T-helper 1 cell treated with Interleukin-12 subunit alpha and Interleukin-12 subunit beta and Interleukin-4 antibody, amounts not matched to agents 30 μg/mL and 1 μg/mL, for 36 hours (primary cell): ENCODE results near the gene NGFR.

Source experiments
- H3K27ac Mint-ChIP-seq: one replicate; pipeline ENCODE4 v1.8.0; 2021; ENCODE audit warnings: mild to moderate bottlenecking, mixed read lengths
- H3K27me3 Mint-ChIP-seq: one replicate; pipeline ENCODE4 v1.8.0; 2021; ENCODE audit warnings: low read depth, mixed read lengths
- H3K36me3 Mint-ChIP-seq: one replicate; pipeline ENCODE4 v1.8.0; 2021; ENCODE audit warnings: low read depth, mixed read lengths
- H3K4me1 Mint-ChIP-seq: one replicate; pipeline ENCODE4 v1.8.0; 2021; ENCODE audit warnings: low read depth, mixed read lengths
- H3K4me3 Mint-ChIP-seq: one replicate; pipeline ENCODE4 v1.8.0; 2021; ENCODE audit warnings: mild to moderate bottlenecking, moderate library complexity, mixed read lengths
- H3K9me3 Mint-ChIP-seq: one replicate; pipeline ENCODE4 v1.8.0; 2021; ENCODE audit warnings: mixed read lengths

NGFR gene

DNA sequence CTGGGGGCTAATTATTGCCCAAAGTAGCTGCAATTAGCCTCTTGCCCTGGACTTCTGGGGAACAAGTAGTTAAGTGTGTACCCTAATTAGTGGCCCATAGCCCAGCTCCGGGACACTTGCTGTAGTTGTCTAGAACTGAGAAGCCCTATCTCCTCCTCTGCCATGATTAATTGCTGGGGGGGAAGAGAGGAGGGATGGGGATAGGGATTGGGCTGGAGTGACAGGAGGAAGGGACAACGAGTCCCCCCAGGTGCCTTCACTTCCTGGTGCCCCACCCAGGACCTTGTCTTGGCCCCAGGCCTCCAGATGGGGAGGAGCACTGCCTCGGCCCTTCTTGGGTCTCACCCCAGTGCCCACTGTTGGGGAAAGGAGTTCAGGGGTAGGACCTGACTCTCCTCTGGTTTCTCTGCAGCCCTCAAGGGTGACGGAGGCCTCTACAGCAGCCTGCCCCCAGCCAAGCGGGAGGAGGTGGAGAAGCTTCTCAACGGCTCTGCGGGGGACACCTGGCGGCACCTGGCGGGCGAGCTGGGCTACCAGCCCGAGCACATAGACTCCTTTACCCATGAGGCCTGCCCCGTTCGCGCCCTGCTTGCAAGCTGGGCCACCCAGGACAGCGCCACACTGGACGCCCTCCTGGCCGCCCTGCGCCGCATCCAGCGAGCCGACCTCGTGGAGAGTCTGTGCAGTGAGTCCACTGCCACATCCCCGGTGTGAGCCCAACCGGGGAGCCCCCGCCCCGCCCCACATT lies 17.4 kb downstream of the NGFR start:
- no peak overlapping the region for H3K27ac Mint-ChIP-seq
- no peaks in the 10 kb centered on the region for H3K36me3 Mint-ChIP-seq
- H3K27me3 Mint-ChIP-seq = peaks cover 5% of the 10 kb centered on the region
- no peaks in the 10 kb centered on the region for H3K9me3 Mint-ChIP-seq
- H3K4me3 Mint-ChIP-seq = no peak overlapping the region
- no peaks in the 10 kb centered on the region for H3K4me1 Mint-ChIP-seq

DNA sequence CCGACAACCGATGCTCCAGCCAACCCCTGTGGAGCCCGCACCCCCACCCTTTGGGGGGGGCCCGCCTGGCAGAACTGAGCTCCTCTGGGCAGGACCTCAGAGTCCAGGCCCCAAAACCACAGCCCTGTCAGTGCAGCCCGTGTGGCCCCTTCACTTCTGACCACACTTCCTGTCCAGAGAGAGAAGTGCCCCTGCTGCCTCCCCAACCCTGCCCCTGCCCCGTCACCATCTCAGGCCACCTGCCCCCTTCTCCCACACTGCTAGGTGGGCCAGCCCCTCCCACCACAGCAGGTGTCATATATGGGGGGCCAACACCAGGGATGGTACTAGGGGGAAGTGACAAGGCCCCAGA lies 17.9 kb downstream of the NGFR start:
- H3K36me3 Mint-ChIP-seq = no peaks in the 10 kb centered on the region
- H3K4me1 Mint-ChIP-seq = no peaks in the 10 kb centered on the region
- peaks cover 5% of the 10 kb centered on the region for H3K27me3 Mint-ChIP-seq
- no peak overlapping the region for H3K27ac Mint-ChIP-seq
- H3K9me3 Mint-ChIP-seq = no peaks in the 10 kb centered on the region
- H3K4me3 Mint-ChIP-seq = no peak overlapping the region

DNA sequence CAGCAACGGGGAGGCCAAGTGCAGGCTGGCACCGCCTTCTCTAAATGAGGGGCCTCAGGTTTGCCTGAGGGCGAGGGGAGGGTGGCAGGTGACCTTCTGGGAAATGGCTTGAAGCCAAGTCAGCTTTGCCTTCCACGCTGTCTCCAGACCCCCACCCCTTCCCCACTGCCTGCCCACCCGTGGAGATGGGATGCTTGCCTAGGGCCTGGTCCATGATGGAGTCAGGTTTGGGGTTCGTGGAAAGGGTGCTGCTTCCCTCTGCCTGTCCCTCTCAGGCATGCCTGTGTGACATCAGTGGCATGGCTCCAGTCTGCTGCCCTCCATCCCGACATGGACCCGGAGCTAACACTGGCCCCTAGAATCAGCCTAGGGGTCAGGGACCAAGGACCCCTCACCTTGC lies 18.5 kb downstream of the NGFR start:
- Mint-ChIP-seq H3K27me3 (peaks cover 5% of the 10 kb centered on the region), H3K9me3 (no peaks in the 10 kb centered on the region), H3K36me3 (no peaks in the 10 kb centered on the region), H3K27ac (no peak overlapping the region), H3K4me3 (no peak overlapping the region), H3K4me1 (no peaks in the 10 kb centered on the region)

GRCh38 chr17:49514071-49514721 lies 19.1 kb downstream of the NGFR start:
- Mint-ChIP-seq H3K4me3 (no peak overlapping the region), H3K4me1 (no peaks in the 10 kb centered on the region), H3K36me3 (no peaks in the 10 kb centered on the region), H3K27me3 (peaks cover 5% of the 10 kb centered on the region), H3K9me3 (no peaks in the 10 kb centered on the region), H3K27ac (no peak overlapping the region)

DNA sequence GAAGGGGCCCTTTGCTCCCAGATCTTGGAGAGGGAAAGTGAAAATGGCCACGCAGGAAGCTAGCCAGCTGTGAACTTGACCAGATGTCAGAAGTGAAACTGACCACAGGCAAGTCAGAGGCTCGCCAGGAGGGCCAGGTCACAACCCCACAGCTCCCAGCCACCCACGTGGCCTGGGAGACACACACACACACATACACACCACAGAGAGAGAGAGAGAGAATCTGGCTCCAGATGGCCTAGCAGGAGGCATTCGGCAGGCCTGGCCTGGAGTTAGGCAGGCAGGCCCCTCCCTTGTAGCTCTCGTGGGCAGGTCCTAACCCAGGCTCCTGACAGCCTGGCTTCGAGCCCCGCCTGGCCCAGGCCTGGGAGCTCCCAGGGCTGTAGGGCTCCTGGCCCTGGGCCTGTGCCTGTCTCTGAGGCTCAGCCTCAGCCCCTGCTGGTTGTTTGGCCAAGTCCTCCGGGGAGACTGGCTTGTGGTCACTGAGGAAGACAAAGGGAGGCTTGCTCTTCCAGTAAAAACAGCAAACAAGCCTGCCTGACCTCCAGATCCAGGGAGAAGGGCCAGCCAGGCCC lies 20.2 kb downstream of the NGFR start:
- no peaks in the 10 kb centered on the region for H3K9me3 Mint-ChIP-seq
- no peak overlapping the region for H3K4me3 Mint-ChIP-seq
- H3K27me3 Mint-ChIP-seq = peaks cover 5% of the 10 kb centered on the region
- no peaks in the 10 kb centered on the region for H3K4me1 Mint-ChIP-seq
- H3K36me3 Mint-ChIP-seq = no peaks in the 10 kb centered on the region
- H3K27ac Mint-ChIP-seq = no peak overlapping the region

DNA sequence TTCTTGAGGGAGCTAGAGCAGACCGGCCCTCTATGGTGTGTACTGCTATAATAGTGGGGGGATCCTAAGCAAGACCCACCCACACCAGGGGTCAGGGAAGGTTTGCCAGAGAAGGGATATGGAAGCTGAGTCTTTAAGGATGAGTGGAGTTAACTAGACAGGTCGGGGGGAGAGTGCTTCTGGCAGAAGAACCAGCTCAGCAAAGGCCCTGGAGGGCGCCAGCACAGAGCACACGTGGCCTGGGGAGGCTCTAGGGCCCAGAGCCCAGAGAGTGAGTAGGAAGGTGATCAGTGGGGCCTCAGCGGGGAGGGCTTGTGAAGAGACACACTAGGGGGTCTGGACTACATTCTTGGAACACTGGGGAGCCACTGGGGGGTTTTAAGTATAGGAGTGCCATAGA lies 21.1 kb downstream of the NGFR start:
- Mint-ChIP-seq H3K4me1 (no peaks in the 10 kb centered on the region), H3K4me3 (no peak overlapping the region), H3K27me3 (peaks cover 3% of the 10 kb centered on the region), H3K27ac (no peak overlapping the region), H3K36me3 (no peaks in the 10 kb centered on the region), H3K9me3 (no peaks in the 10 kb centered on the region)

GRCh38 chr17:49518346-49519078 lies 23.4 kb downstream of the NGFR start:
- Mint-ChIP-seq H3K4me1 (peaks cover 1% of the 10 kb centered on the region), H3K9me3 (no peaks in the 10 kb centered on the region), H3K27me3 (no peaks in the 10 kb centered on the region), H3K27ac (no peak overlapping the region), H3K36me3 (no peaks in the 10 kb centered on the region), H3K4me3 (no peak overlapping the region)

- no peak overlapping the region for H3K27ac Mint-ChIP-seq
- H3K4me1 Mint-ChIP-seq = peaks cover 1% of the 10 kb centered on the region
- no peaks in the 10 kb centered on the region for H3K9me3 Mint-ChIP-seq
- H3K36me3 Mint-ChIP-seq = no peaks in the 10 kb centered on the region
- H3K4me3 Mint-ChIP-seq = no peak overlapping the region
- no peaks in the 10 kb centered on the region for H3K27me3 Mint-ChIP-seq
Measured at GRCh38 chr17:49519781-49520180, 24.7 kb downstream of the NGFR start.

GRCh38 chr17:49520386-49521087 lies 25.4 kb downstream of the NGFR start:
- Mint-ChIP-seq H3K4me1 (peaks cover 1% of the 10 kb centered on the region), H3K27ac (no peak overlapping the region), H3K27me3 (no peaks in the 10 kb centered on the region), H3K36me3 (no peaks in the 10 kb centered on the region), H3K4me3 (no peak overlapping the region), H3K9me3 (no peaks in the 10 kb centered on the region)

- Mint-ChIP-seq H3K27ac (no peak overlapping the region), H3K27me3 (no peaks in the 10 kb centered on the region), H3K9me3 (no peaks in the 10 kb centered on the region)
Measured at GRCh38 chr17:49521088-49521450, 26.0 kb downstream of the NGFR start.

GRCh38 chr17:49521471-49522356 lies 26.6 kb downstream of the NGFR start:
- Mint-ChIP-seq H3K4me3 (no peak overlapping the region), H3K4me1 (peaks cover 1% of the 10 kb centered on the region), H3K36me3 (no peaks in the 10 kb centered on the region), H3K27ac (no peak overlapping the region), H3K9me3 (no peaks in the 10 kb centered on the region), H3K27me3 (no peaks in the 10 kb centered on the region)

More at GRCh38 chr17:49521088-49521450, 26.0 kb downstream of the NGFR start:
- no peaks in the 10 kb centered on the region for H3K36me3 Mint-ChIP-seq
- H3K4me1 Mint-ChIP-seq = peaks cover 1% of the 10 kb centered on the region
- H3K4me3 Mint-ChIP-seq = no peak overlapping the region

DNA sequence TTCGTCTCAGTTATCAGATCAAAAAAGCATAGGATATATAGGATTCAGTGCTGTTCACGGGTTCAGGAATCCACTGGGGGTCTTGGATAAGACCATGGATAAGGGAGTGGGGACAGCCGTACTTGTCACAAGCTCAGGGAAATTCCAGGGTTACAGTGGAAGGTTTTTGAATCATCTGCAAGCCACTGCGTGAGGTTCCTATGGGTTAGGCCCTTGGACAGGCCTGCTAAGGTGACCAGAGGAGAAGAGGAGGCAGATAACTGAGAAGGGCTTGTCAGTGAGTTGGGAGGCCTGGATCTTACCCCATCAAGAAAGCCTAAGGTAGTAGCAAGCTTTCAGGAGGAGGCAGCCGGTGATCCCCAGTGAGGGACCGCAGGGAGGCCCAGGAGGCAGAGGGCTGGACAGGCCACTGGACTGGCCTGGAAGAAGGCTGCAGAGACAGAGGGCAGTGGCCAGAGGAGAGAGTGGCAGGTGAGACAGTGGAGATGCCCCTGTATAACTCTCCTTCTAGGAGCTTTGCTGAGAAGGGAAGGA lies 27.3 kb downstream of the NGFR start:
- no peak overlapping the region for H3K27ac Mint-ChIP-seq

DNA sequence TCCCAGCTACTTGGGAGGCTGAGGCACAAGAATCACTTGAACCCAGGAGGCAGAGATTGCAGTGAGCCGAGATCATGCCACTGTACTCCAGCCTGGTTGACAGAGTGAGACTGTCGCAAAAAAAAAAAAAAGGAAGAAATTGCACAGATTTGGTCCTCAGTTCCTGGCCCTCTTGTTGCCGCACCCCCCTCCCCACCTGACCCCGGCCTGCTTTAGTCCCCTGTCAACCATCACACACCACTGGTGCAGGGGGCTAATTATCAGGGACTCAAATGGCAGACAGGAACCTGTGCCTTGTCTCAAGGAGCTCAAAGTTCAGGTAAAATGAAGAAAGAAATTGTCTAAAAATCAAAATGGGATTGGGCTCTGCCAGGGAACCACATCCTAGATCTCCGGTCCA lies 28.1 kb downstream of the NGFR start:
- H3K9me3 Mint-ChIP-seq = no peaks in the 10 kb centered on the region
- no peak overlapping the region for H3K27ac Mint-ChIP-seq
- H3K36me3 Mint-ChIP-seq = no peaks in the 10 kb centered on the region
- H3K4me1 Mint-ChIP-seq = peaks cover 1% of the 10 kb centered on the region
- no peak overlapping the region for H3K4me3 Mint-ChIP-seq
- H3K27me3 Mint-ChIP-seq = no peaks in the 10 kb centered on the region

More for the DNA sequence above, 27.3 kb downstream of the NGFR start:
- no peaks in the 10 kb centered on the region for H3K9me3 Mint-ChIP-seq
- H3K36me3 Mint-ChIP-seq = no peaks in the 10 kb centered on the region
- no peaks in the 10 kb centered on the region for H3K27me3 Mint-ChIP-seq
- H3K4me3 Mint-ChIP-seq = no peak overlapping the region
- peaks cover 1% of the 10 kb centered on the region for H3K4me1 Mint-ChIP-seq
